H9 (cell line): Measurements from ENCODE around the gene DNAJC25. TPM values are rescaled to one million over a fixed set of nuclear protein-coding genes. Genes with fewer than 3 reads are reported as not detected.

Experiments used
- DNase-seq: peaks from one replicate; pipeline ENCODE4 v3.0.0-alpha.2; 2017
- H2AFZ ChIP-seq: one replicate; pipeline ENCODE4 v1.6.1; 2013; ENCODE audit warnings: mild to moderate bottlenecking, low read length, control low read depth, moderate library complexity
- H2AK5ac ChIP-seq: 2 replicates; pipeline ENCODE4 v1.6.1; 2013; ENCODE audit warnings: low read length, control low read depth, mixed read lengths; ENCODE audit not compliant: insufficient read length
- H2BK120ac ChIP-seq: one replicate; pipeline ENCODE4 v1.6.1; 2013; ENCODE audit warnings: low read depth, mild to moderate bottlenecking, low read length, control low read depth, inconsistent platforms; ENCODE audit not compliant: poor library complexity, severe bottlenecking
- H2BK12ac ChIP-seq: 2 replicates; pipeline ENCODE4 v1.6.1; 2013; ENCODE audit warnings: low read length, control low read depth, mixed read lengths, low read depth; ENCODE audit not compliant: insufficient read length
- H2BK15ac ChIP-seq: 2 replicates; pipeline ENCODE4 v1.6.1; 2013; ENCODE audit warnings: low read depth, low read length, control low read depth
- H2BK20ac ChIP-seq: one replicate; pipeline ENCODE4 v1.6.1; 2013; ENCODE audit warnings: low read depth, mild to moderate bottlenecking, low read length, control low read depth, inconsistent platforms; ENCODE audit not compliant: poor library complexity, severe bottlenecking
- H2BK5ac ChIP-seq: 2 replicates; pipeline ENCODE4 v1.6.1; 2013; ENCODE audit warnings: low read length, control low read depth, mixed read lengths; ENCODE audit not compliant: insufficient read length
- H3K14ac ChIP-seq: 2 replicates; pipeline ENCODE4 v1.6.1; 2013; ENCODE audit warnings: low read length, control low read depth; ENCODE audit not compliant: insufficient read depth
- H3K18ac ChIP-seq: 2 replicates; pipeline ENCODE4 v1.6.1; 2013; ENCODE audit warnings: low read depth, mild to moderate bottlenecking, mixed read lengths, low read length, control low read depth; ENCODE audit not compliant: insufficient read length
- H3K23ac ChIP-seq: 2 replicates; pipeline ENCODE4 v1.6.1; 2013; ENCODE audit warnings: low read length, control low read depth, mixed read lengths, low read depth; ENCODE audit not compliant: insufficient read length
- H3K23me2 ChIP-seq: 2 replicates; pipeline ENCODE4 v1.6.1; 2013; ENCODE audit warnings: low read depth, mild to moderate bottlenecking, mixed read lengths, low read length, control low read depth; ENCODE audit not compliant: insufficient read length, poor library complexity, severe bottlenecking
- H3K27ac ChIP-seq: 2 replicates; pipeline ENCODE4 v1.5.1; 2013; ENCODE audit warnings: low read length, control low read depth, mixed read lengths, low read depth; ENCODE audit not compliant: insufficient read length
- H3K27me3 ChIP-seq: 2 replicates; pipeline ENCODE4 v1.6.1; 2013; ENCODE audit warnings: low read length, control low read depth, inconsistent platforms; ENCODE audit not compliant: insufficient read depth
- H3K4ac ChIP-seq: 2 replicates; pipeline ENCODE4 v1.6.1; 2013; ENCODE audit warnings: low read depth, mild to moderate bottlenecking, control low read depth, inconsistent platforms, low read length, moderate library complexity
- H3K4me1 ChIP-seq: 2 replicates; pipeline ENCODE4 v1.6.1; 2013; ENCODE audit warnings: low read length, control low read depth, inconsistent platforms; ENCODE audit not compliant: insufficient read depth
- H3K4me2 ChIP-seq: 2 replicates; pipeline ENCODE4 v1.6.1; 2013; ENCODE audit warnings: low read length, control low read depth, mixed read lengths; ENCODE audit not compliant: insufficient read length, insufficient read depth
- H3K56ac ChIP-seq: 2 replicates; pipeline ENCODE4 v1.6.1; 2013; ENCODE audit warnings: low read depth, mild to moderate bottlenecking, mixed read lengths, low read length, control low read depth; ENCODE audit not compliant: insufficient read length
- H3K79me1 ChIP-seq: 2 replicates; pipeline ENCODE4 v1.6.1; 2013; ENCODE audit warnings: low read depth, mild to moderate bottlenecking, moderate library complexity, low read length, control low read depth, inconsistent platforms; ENCODE audit not compliant: insufficient read depth, poor library complexity, severe bottlenecking
- H3K79me2 ChIP-seq: 2 replicates; pipeline ENCODE4 v1.6.1; 2013; ENCODE audit warnings: low read length, control low read depth, inconsistent platforms; ENCODE audit not compliant: insufficient read depth
- H3K9ac ChIP-seq: 2 replicates; pipeline ENCODE4 v1.6.1; 2013; ENCODE audit warnings: low read length, control low read depth, mixed read lengths; ENCODE audit not compliant: insufficient read length; ENCODE audit errors: extremely low read depth
- H3K9me3 ChIP-seq: one replicate; pipeline ENCODE4 v1.6.1; 2013; ENCODE audit warnings: low read depth, low read length, inconsistent platforms; ENCODE audit not compliant: control insufficient read depth
- H3T11ph ChIP-seq: one replicate; pipeline ENCODE4 v1.6.1; 2013; ENCODE audit warnings: mild to moderate bottlenecking, low read length, control low read depth, inconsistent platforms
- H4K20me1 ChIP-seq: one replicate; pipeline ENCODE4 v1.6.1; 2013; ENCODE audit not compliant: control insufficient read depth, insufficient read length, insufficient read depth
- H4K5ac ChIP-seq: 2 replicates; pipeline ENCODE4 v1.6.1; 2013; ENCODE audit warnings: low read depth, mild to moderate bottlenecking, mixed read lengths, low read length, control low read depth; ENCODE audit not compliant: insufficient read length
- H4K8ac ChIP-seq: replicated peaks from 2 replicates; pipeline ENCODE4 v1.6.1; 2013; ENCODE audit warnings: low read length, control low read depth, mixed read lengths, low read depth; ENCODE audit not compliant: insufficient read length
- H4K91ac ChIP-seq: 2 replicates; pipeline ENCODE4 v1.6.1; 2013; ENCODE audit warnings: low read depth, mild to moderate bottlenecking, moderate library complexity, mixed read lengths, low read length, control low read depth; ENCODE audit not compliant: insufficient read length
- H3K27ac Mint-ChIP-seq, 3 experiments: 2 replicates in 2 of 3; 3 replicates in 1 of 3; pipeline ENCODE4 v1.8.0; 2020 to 2021; ENCODE audit warnings: mixed read lengths in 3 of 3, mild to moderate bottlenecking in 1 of 3, moderate library complexity in 1 of 3
- H3K27me3 Mint-ChIP-seq: 2 replicates; pipeline ENCODE4 v1.8.0; 2021; ENCODE audit warnings: low read depth, mild to moderate bottlenecking, moderate library complexity, mixed read lengths
- H3K36me3 Mint-ChIP-seq, 3 experiments: 2 replicates in 2 of 3; 3 replicates in 1 of 3; pipeline ENCODE4 v1.8.0; 2020 to 2021; ENCODE audit warnings: low read depth in 3 of 3, mixed read lengths in 3 of 3; ENCODE audit not compliant: insufficient read depth in 1 of 3
- H3K4me1 Mint-ChIP-seq, 2 experiments: 2 replicates each; pipeline ENCODE4 v1.8.0; 2020; ENCODE audit warnings: mixed read lengths in 2 of 2
- H3K4me3 Mint-ChIP-seq, 2 experiments: 2 replicates in 1 of 2; 3 replicates in 1 of 2; pipeline ENCODE4 v1.8.0; 2020 to 2021; ENCODE audit warnings: mild to moderate bottlenecking in 2 of 2, mixed read lengths in 2 of 2, moderate library complexity in 1 of 2
- H3K9me3 Mint-ChIP-seq, 2 experiments: 2 replicates in 1 of 2; 3 replicates in 1 of 2; pipeline ENCODE4 v1.8.0; 2020; ENCODE audit warnings: mild to moderate bottlenecking in 2 of 2, mixed read lengths in 2 of 2, moderate library complexity in 1 of 2
- WGBS: extraction: QIAGEN DNeasy Blood & Tissue Kit; methylation state at CpG from one replicate; pipeline ENCODE4 v1.1.7; 2013; ENCODE audit warnings: missing lambda C conversion rate, low lambda C conversion rate, mixed read lengths; ENCODE audit not compliant: insufficient read length; ENCODE audit errors: extremely low coverage; 5-methylcytosine and 5-hydroxymethylcytosine counted together
- total RNA-seq: library from RNA; stranded (reverse); gene quantifications from 2 replicates; pipeline ENCODE4 v1.2.1, GENCODE V29; 2021
- TF ChIP-seq, protein P1 (sequence below): fragments of 200-600 bp; sonication (generic); conservative IDR thresholded peaks from 3 replicates; pipeline ENCODE4 v1.8.0; 2021; ENCODE audit warnings: antibody characterized with exemption, mild to moderate bottlenecking

Gene DNAJC25
- total RNA-seq, 1 experiment from 2014 or later, result 7.6 TPM

DNA sequence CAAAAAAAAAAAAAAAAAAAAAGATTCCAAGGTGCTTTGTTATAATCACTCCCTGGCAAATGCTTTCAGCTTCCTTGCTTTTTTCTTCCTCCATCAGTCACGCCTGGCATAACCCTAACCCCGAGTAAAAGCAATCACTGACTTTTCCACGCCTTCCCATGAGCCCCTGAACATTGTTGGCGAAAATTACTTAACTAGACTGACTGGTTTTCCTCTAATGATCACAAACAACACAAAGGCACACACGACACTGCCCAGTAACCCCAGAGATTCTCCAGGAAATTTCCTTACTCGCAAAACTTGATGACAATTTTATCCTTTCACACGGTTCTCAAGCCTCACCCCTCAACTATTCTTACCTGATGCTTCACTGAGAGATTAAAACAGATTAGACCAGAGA is 20.3 kb upstream of the DNAJC25 start:
- no peak overlapping the region for H2BK5ac ChIP-seq
- no peaks in the 10 kb centered on the region; a peak in 1 of 5 replicates for H3K9me3 Mint-ChIP-seq
- H2AK5ac ChIP-seq, result no peak overlapping the region
- H3K4me2 ChIP-seq, result no peak overlapping the region
- H2BK15ac ChIP-seq, result no peak overlapping the region
- H3K36me3 Mint-ChIP-seq, result no peaks in the 10 kb centered on the region
- no peak overlapping the region for H3K27ac Mint-ChIP-seq
- H2BK120ac ChIP-seq, result no peak overlapping the region
- H3K4me1 Mint-ChIP-seq, result no peaks in the 10 kb centered on the region
- H3K79me2 ChIP-seq, result no peaks in the 10 kb centered on the region
- no peak overlapping the region for H3T11ph ChIP-seq
- H2BK20ac ChIP-seq, result no peak overlapping the region
- no peak overlapping the region for H3K9ac ChIP-seq
- no peak overlapping the region for H3K18ac ChIP-seq
- no peak for DNase-seq
- H3K56ac ChIP-seq, result no peak overlapping the region
- no peak overlapping the region for H3K23ac ChIP-seq
- peak overlapping the region; percentile 29 for H2AFZ ChIP-seq
- no peak overlapping the region for H3K4me3 Mint-ChIP-seq
- H3K4ac ChIP-seq, result no peak overlapping the region
- no peak overlapping the region for H4K5ac ChIP-seq
- H3K79me1 ChIP-seq, result no peaks in the 10 kb centered on the region
- H3K14ac ChIP-seq, result no peak overlapping the region
- H3K9me3 ChIP-seq, result no peaks in the 10 kb centered on the region
- H4K20me1 ChIP-seq, result no peaks in the 10 kb centered on the region
- H4K91ac ChIP-seq, result no peak overlapping the region
- H3K27ac ChIP-seq, result no peak overlapping the region
- no peak overlapping the region for H4K8ac ChIP-seq
- H3K23me2 ChIP-seq, result peaks cover 2% of the 10 kb centered on the region
- H3K4me1 ChIP-seq, result no peaks in the 10 kb centered on the region; the same call in 1 of the 2 replicates
- no peak overlapping the region for H2BK12ac ChIP-seq
- TF ChIP-seq, protein P1, sequence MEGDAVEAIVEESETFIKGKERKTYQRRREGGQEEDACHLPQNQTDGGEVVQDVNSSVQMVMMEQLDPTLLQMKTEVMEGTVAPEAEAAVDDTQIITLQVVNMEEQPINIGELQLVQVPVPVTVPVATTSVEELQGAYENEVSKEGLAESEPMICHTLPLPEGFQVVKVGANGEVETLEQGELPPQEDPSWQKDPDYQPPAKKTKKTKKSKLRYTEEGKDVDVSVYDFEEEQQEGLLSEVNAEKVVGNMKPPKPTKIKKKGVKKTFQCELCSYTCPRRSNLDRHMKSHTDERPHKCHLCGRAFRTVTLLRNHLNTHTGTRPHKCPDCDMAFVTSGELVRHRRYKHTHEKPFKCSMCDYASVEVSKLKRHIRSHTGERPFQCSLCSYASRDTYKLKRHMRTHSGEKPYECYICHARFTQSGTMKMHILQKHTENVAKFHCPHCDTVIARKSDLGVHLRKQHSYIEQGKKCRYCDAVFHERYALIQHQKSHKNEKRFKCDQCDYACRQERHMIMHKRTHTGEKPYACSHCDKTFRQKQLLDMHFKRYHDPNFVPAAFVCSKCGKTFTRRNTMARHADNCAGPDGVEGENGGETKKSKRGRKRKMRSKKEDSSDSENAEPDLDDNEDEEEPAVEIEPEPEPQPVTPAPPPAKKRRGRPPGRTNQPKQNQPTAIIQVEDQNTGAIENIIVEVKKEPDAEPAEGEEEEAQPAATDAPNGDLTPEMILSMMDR, result no peak
- H3K27me3 Mint-ChIP-seq, result peaks cover 3% of the 10 kb centered on the region; the same call in 1 of the 2 replicates
- WGBS, result no CpG with 5 or more reads among the region's 7 CpGs
- H3K27me3 ChIP-seq, result no peaks in the 10 kb centered on the region
